ENCODE measurements around the gene HAT1.
"Not testable (repeated sequence)": the region's sequence is repeated elsewhere in the genome, so short reads cannot be mapped to it uniquely, and the experiment has no call there.

HAT1 gene

GRCh38 chr2:171922230-171923022, at the start of gene HAT1:
Gene HAT1, plus strand, starts transcription at chr2:171922461. Its CDS starts 40 bp downstream, at chr2:171922501.
- peak; percentile 95 for DNase-seq (ENCODE audit: low read depth)

GRCh38 chr2:171874517-171874916, 47.7 kb upstream of the HAT1 start:
- no peak for DNase-seq (ENCODE audit: low read depth)

- DNase-seq (ENCODE audit: low read depth): no peak
These were observed 47.3 kb upstream of the HAT1 start for GRCh38 chr2:171874963-171875362.

- no peak for DNase-seq (ENCODE audit: low read depth)
These were observed 43.7 kb upstream of the HAT1 start for GRCh38 chr2:171878481-171878993.

GRCh38 chr2:171879865-171880264, 42.4 kb upstream of the HAT1 start:
- no peak for DNase-seq (ENCODE audit: low read depth)

GRCh38 chr2:171880774-171881173, 41.5 kb upstream of the HAT1 start:
- DNase-seq (ENCODE audit: low read depth): no peak

GRCh38 chr2:171882089-171882769, 40.0 kb upstream of the HAT1 start:
- DNase-seq (ENCODE audit: low read depth): no peak

- no peak for DNase-seq (ENCODE audit: low read depth)
These were observed 38.9 kb upstream of the HAT1 start for GRCh38 chr2:171883275-171883893.

GRCh38 chr2:171889333-171889732, 32.9 kb upstream of the HAT1 start:
- no peak for DNase-seq (ENCODE audit: low read depth)

- no peak for DNase-seq (ENCODE audit: low read depth)
These were observed 32.5 kb upstream of the HAT1 start for GRCh38 chr2:171889808-171890207.

- no peak for DNase-seq (ENCODE audit: low read depth)
These were observed 29.0 kb upstream of the HAT1 start for GRCh38 chr2:171893196-171893823.

- peak; percentile 65 for DNase-seq (ENCODE audit: low read depth)
These were observed 28.2 kb upstream of the HAT1 start, which contains the start of gene SLC25A12 for GRCh38 chr2:171893824-171894611. Gene SLC25A12, minus strand, starts transcription at chr2:171894244. Its CDS starts 30 bp downstream, at chr2:171894214.

- no peak for DNase-seq (ENCODE audit: low read depth)
These were observed 27.7 kb upstream of the HAT1 start for GRCh38 chr2:171894612-171894947.

GRCh38 chr2:171895786-171896185, 26.5 kb upstream of the HAT1 start:
- DNase-seq (ENCODE audit: low read depth): no peak

- not testable (repeated sequence) for DNase-seq (ENCODE audit: low read depth)
These were observed 22.5 kb upstream of the HAT1 start for GRCh38 chr2:171899623-171900282.

GRCh38 chr2:171902840-171903420, 19.3 kb upstream of the HAT1 start:
- DNase-seq (ENCODE audit: low read depth): no peak

GRCh38 chr2:171908235-171908634, 14.0 kb upstream of the HAT1 start:
- DNase-seq (ENCODE audit: low read depth): no peak

GRCh38 chr2:171909266-171909665, 13.0 kb upstream of the HAT1 start:
- DNase-seq (ENCODE audit: low read depth): no peak

- no peak for DNase-seq (ENCODE audit: low read depth)
These were observed 11.8 kb upstream of the HAT1 start for GRCh38 chr2:171910494-171910893.

GRCh38 chr2:171913517-171913916, 8.7 kb upstream of the HAT1 start:
- DNase-seq (ENCODE audit: low read depth): no peak

GRCh38 chr2:171919453-171919852, 2.8 kb upstream of the HAT1 start:
- no peak for DNase-seq (ENCODE audit: low read depth)
